ENCODE measurements around the gene LCLAT1.

- TF ChIP-seq CTCF (IDR thresholded peaks at IDR 0.05; ENCODE audit: insufficient read depth, low read length), result no peak
- TF ChIP-seq POLR2AphosphoS5 (IDR thresholded peaks at IDR 0.05; ENCODE audit: low read depth), result no peak
- TF ChIP-seq, protein P1, sequence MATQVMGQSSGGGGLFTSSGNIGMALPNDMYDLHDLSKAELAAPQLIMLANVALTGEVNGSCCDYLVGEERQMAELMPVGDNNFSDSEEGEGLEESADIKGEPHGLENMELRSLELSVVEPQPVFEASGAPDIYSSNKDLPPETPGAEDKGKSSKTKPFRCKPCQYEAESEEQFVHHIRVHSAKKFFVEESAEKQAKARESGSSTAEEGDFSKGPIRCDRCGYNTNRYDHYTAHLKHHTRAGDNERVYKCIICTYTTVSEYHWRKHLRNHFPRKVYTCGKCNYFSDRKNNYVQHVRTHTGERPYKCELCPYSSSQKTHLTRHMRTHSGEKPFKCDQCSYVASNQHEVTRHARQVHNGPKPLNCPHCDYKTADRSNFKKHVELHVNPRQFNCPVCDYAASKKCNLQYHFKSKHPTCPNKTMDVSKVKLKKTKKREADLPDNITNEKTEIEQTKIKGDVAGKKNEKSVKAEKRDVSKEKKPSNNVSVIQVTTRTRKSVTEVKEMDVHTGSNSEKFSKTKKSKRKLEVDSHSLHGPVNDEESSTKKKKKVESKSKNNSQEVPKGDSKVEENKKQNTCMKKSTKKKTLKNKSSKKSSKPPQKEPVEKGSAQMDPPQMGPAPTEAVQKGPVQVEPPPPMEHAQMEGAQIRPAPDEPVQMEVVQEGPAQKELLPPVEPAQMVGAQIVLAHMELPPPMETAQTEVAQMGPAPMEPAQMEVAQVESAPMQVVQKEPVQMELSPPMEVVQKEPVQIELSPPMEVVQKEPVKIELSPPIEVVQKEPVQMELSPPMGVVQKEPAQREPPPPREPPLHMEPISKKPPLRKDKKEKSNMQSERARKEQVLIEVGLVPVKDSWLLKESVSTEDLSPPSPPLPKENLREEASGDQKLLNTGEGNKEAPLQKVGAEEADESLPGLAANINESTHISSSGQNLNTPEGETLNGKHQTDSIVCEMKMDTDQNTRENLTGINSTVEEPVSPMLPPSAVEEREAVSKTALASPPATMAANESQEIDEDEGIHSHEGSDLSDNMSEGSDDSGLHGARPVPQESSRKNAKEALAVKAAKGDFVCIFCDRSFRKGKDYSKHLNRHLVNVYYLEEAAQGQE (IDR thresholded peaks at IDR 0.05; ENCODE audit: insufficient replicate concordance, low read depth), result no peak
- no peak for TF ChIP-seq GABPA (IDR thresholded peaks at IDR 0.05; ENCODE audit: low read depth)
Measured at GRCh38 chr2:30505500-30506180, 58.6 kb downstream of the LCLAT1 start.

Measured in HL-60 (cell line).